LNCaP clone FGC (cell line): Measurements from ENCODE around the gene PGAM2.

Experiments used
- DNase-seq: peaks from one replicate; pipeline ENCODE4 v3.0.0-alpha.2; 2011; ENCODE audit warnings: low read depth
- H3K4me3 ChIP-seq: 2 replicates; pipeline ENCODE4 v1.5.1; 2011; ENCODE audit warnings: mild to moderate bottlenecking, low read depth, low read length, control low read depth
- CTCF ChIP-seq: IDR thresholded peaks from 2 replicates; pipeline ENCODE4 v1.5.1; 2012; ENCODE audit warnings: mild to moderate bottlenecking; ENCODE audit not compliant: control insufficient read depth, insufficient read depth; ENCODE audit errors: extremely low read depth

Gene PGAM2

GRCh38 chr7:44101966-44102845 is 36.8 kb upstream of the PGAM2 start:
- no peak for DNase-seq
- TF ChIP-seq CTCF, result no peak
- H3K4me3 ChIP-seq, result no peak overlapping the region

DNA sequence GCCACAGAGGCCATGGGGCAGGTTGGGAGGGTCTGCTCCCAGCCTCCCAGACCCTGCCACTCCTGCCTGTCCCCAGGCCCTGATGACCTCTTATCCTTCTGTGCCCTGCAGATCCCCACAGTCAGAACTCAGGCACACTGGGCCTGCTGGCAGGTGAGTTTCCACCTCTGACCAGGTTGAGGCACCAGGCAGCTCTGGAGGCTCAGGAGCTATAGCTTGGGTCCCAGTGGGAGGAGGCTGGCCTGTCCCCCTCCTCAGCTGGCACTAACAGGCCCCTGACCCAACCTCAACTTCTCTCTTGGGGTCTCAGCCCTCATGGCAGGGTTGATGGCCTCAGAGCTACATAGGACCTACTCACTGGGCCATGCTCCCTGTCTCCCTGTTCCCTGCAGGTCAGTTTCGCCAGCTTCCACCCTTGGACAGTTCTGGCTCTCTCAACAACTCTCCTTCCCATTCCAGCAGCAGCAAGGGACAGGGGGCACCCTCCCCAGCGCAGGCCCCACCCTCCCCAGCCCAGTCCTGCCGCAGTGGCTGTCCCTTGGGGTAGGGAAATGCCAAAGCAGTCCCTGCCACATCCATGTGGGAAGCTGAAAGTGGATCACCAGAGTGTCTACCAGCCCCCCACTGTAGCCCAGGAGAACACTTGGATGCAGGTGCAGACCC is 36.1 kb upstream of the PGAM2 start:
- no peak for DNase-seq
- no peak overlapping the region for H3K4me3 ChIP-seq
- TF ChIP-seq CTCF, result no peak

- DNase-seq, result no peak
- TF ChIP-seq CTCF, result no peak
- no peak overlapping the region for H3K4me3 ChIP-seq
Measured at GRCh38 chr7:44100458-44101302, 35.3 kb upstream of the PGAM2 start.

DNA sequence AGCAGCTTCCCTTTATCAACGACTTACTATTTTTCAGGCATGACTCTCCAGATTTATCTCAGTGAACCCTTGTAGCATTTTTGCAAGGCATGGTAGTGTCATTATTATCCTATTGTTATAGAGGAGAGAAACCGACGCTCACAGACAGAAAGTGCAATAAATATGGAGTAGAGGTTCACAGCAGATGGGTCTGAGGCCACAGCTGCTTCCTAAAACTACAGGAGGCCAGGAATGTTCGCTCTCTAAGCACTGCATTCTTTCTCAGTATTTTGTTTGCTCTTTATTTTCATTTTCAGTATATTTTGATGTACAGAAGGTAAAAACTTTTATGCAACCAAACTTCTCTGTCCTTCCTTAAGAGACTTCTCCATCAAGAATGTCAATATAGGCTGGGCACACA is 34.3 kb upstream of the PGAM2 start:
- H3K4me3 ChIP-seq, result no peak overlapping the region
- no peak for DNase-seq
- no peak for TF ChIP-seq CTCF

DNA sequence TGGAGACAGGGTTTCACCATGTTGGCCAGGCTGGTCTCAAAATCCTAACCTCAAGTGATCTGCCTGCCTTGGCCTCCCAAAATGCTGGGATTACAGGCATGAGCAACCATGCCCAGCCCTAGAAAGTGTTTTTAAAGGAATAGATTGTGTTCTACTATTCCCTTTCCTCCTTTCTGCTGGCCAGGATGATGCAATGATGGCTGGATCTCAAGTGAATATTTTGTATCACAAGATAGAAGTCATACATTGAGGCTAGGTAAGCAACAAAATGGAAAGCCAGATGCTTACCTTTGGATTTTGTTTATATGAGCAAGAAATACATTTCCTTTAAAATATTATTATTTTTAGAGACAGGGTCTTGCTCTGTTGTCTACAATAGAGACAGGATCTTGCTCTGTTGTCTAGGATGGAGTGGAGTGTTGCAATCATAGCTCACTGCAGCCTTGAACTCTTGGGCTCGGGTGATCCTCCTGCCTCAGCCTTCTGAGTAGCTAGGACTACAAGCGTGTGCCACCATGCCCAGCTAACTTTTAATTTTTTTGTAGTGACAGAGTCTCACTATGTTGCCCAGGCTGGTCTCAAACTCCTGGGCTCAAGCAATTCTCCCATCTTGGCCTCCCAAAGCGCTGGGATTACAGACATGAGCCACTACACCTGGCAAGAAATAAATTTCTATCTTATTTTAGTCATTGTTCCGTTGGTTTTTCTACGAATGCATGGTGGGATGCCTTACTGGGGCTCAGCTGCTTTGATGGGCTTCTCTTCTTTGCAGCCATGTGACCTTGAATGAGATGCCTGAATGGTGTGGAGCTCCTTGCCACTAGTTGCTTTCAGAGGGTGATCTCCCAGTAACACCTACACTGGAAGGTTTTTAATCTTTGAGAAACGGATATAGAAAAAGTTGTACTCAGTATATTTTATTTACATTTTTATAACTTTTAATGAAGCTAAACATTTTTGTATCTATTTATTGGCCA is 33.0 kb upstream of the PGAM2 start:
- no peak for TF ChIP-seq CTCF
- DNase-seq, result no peak
- H3K4me3 ChIP-seq, result no peak overlapping the region
